ENCODE measurements around the gene IRAG1. TPM values are rescaled to one million over a fixed set of nuclear protein-coding genes. Genes with fewer than 3 reads are reported as not detected.
A peak's percentile ranks its signal among the peaks of the same experiment; 100 is the strongest.

Gene IRAG1
- total and polyA plus RNA-seq, 2 donors = 60.1 to 75.9 TPM

GRCh38 chr11:10653261-10653660, 40.3 kb downstream of the IRAG1 start:
- Histone ChIP-seq H3K27ac (ENCODE audit: low read depth) (no peak overlapping the region), H3K36me3 (ENCODE audit: insufficient read depth) (no peaks in the 10 kb centered on the region), H3K4me3 (ENCODE audit: low read depth, low read length) (no peak overlapping the region), H3K4me1 (ENCODE audit: insufficient read depth) (no peaks in the 10 kb centered on the region)
- DNase-seq (ENCODE audit: extremely low spot score) = no peak
- 62% methylated on average over 2 of the region's 2 CpGs for WGBS

DNA sequence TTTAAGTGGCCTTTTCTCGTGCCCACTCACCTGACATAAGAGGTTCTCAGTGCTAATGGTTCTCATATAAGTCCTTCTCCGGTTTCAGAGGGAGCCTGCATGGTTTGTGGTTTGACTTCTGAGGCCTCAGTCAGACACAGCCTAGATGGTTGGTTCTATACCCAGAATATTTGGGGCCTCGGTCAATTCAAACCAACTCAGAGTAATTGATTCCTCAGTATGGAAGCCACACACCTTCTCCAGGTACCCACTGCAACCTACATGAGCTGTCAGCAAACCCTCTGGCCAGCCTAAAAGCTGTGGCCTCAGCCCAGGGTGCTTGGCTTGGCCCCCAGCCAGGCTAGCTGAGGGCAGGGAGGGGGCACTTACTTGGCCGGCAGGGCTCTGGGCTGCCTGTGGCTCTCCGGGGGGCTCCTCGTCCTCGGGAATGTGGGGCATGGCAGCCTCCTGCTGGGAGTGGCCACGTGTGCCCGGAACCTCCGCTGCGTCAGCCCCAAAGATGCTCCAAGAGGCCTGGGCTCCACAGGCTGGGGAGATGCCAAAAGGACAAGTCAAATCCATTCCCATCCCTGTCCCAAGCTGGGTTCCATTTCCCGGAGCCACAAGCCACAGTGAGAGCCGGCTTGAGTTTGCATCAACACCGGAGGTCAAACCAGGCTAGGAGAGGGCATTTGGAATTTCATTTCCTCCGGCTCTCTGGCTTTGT, 41.7 kb downstream of the IRAG1 start:
- DNase-seq (ENCODE audit: extremely low spot score) = no peak
- WGBS = 62% methylated on average over 15 of the region's 15 CpGs
- Histone ChIP-seq H3K27ac (ENCODE audit: low read depth) (peak overlapping the region; percentile 46), H3K4me3 (ENCODE audit: low read depth, low read length) (no peak overlapping the region), H3K36me3 (ENCODE audit: insufficient read depth) (no peaks in the 10 kb centered on the region), H3K4me1 (ENCODE audit: insufficient read depth) (no peaks in the 10 kb centered on the region)

- no peak for DNase-seq (ENCODE audit: extremely low spot score)
- H3K36me3 ChIP-seq (ENCODE audit: insufficient read depth) = no peaks in the 10 kb centered on the region
- H3K27ac ChIP-seq (ENCODE audit: low read depth) = no peak overlapping the region
- 24% methylated on average over 2 of the region's 2 CpGs for WGBS
- no peaks in the 10 kb centered on the region for H3K4me1 ChIP-seq (ENCODE audit: insufficient read depth)
- H3K4me3 ChIP-seq (ENCODE audit: low read depth, low read length) = no peak overlapping the region
Observed at GRCh38 chr11:10650630-10651029, 42.9 kb downstream of the IRAG1 start.

DNA sequence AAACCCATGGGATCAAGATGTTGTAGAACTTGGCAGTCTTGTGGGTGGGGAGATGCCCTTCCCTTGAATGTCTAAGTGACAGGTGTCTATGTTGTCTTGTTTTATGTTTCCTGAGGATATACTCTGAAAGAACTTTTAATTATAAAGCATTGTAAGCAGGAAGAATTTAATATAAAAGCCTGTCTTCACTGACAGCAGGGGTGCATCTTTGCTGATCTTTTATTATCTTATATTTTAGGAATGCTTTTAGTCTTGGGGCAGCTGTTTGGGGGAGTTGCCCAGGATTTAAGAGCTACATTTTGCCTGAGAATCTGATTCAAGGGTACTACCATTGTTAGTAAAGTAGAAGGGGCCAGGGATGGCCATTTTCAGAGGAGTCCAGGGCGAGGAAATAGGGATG, 43.4 kb downstream of the IRAG1 start:
- DNase-seq (ENCODE audit: extremely low spot score) = no peak
- Histone ChIP-seq H3K4me1 (ENCODE audit: insufficient read depth) (no peaks in the 10 kb centered on the region), H3K27ac (ENCODE audit: low read depth) (no peak overlapping the region), H3K4me3 (ENCODE audit: low read depth, low read length) (no peak overlapping the region), H3K36me3 (ENCODE audit: insufficient read depth) (no peaks in the 10 kb centered on the region)
- 38% methylated on average over 1 of the region's 1 CpG for WGBS

GRCh38 chr11:10648871-10649270, 44.7 kb downstream of the IRAG1 start:
- Histone ChIP-seq H3K36me3 (ENCODE audit: insufficient read depth) (no peaks in the 10 kb centered on the region), H3K4me3 (ENCODE audit: low read depth, low read length) (no peak overlapping the region), H3K4me1 (ENCODE audit: insufficient read depth) (no peaks in the 10 kb centered on the region), H3K27ac (ENCODE audit: low read depth) (no peak overlapping the region)
- 71% methylated on average over 7 of the region's 7 CpGs for WGBS
- no peak for DNase-seq (ENCODE audit: extremely low spot score)

DNA sequence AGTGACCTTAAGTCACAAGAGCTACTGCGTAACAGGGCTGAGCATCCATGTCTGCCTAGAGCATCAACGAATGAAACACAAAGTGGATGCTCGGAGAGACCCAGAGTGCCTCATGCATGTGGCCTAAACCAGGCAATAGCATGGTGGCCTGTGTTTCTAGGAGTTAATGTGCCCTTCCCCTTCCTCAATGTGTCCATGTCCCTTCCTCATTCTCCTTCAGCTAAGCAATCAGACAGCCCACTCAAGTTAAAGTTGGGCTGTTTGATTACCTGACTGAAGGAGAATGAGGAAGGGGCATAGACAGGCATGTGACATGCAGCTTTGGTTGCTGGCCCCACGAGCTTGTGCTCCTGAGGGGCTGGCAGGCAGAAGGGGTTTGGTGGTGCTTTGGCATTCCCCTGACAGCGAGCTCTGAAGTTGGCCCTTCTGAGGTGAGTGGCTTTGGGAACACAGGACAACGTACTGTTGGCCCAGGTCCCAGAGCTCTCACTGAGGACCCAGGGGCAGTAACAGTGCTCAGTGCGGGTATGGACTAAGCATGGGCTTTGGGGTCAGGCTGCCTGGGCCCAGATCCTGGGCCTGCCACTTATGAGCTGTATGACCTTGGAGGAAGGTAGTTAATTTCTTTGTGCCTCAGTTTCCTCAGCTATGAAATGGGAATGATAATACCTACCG, 46.7 kb downstream of the IRAG1 start:
- 84% methylated on average over 8 of the region's 8 CpGs for WGBS
- no peak overlapping the region for H3K4me3 ChIP-seq (ENCODE audit: low read depth, low read length)
- no peak overlapping the region for H3K27ac ChIP-seq (ENCODE audit: low read depth)
- no peaks in the 10 kb centered on the region for H3K36me3 ChIP-seq (ENCODE audit: insufficient read depth)
- DNase-seq (ENCODE audit: extremely low spot score) = no peak
- H3K4me1 ChIP-seq (ENCODE audit: insufficient read depth) = no peaks in the 10 kb centered on the region

DNA sequence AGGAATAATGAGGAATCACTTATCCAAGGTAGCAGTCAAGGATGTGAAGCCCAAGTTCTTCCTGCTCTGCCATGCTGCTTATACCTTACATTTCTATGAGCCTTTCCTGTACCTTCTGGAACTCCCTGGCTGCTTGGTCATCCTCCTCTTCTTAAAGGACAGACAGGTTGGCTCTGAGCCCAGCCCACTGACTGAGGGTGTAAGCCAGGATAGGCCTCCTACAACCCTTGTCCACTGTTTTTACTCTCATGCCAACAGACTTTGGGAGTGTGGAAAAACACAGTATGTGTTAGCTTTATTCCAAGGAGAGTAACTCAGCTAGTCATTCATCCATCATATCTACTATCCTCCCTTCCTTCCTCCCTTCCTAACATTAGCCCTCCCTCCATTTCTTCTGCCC, 47.5 kb downstream of the IRAG1 start:
- Histone ChIP-seq H3K4me3 (ENCODE audit: low read depth, low read length) (no peak overlapping the region), H3K4me1 (ENCODE audit: insufficient read depth) (no peaks in the 10 kb centered on the region), H3K27ac (ENCODE audit: low read depth) (no peak overlapping the region), H3K36me3 (ENCODE audit: insufficient read depth) (no peaks in the 10 kb centered on the region)
- DNase-seq (ENCODE audit: extremely low spot score) = no peak

DNA sequence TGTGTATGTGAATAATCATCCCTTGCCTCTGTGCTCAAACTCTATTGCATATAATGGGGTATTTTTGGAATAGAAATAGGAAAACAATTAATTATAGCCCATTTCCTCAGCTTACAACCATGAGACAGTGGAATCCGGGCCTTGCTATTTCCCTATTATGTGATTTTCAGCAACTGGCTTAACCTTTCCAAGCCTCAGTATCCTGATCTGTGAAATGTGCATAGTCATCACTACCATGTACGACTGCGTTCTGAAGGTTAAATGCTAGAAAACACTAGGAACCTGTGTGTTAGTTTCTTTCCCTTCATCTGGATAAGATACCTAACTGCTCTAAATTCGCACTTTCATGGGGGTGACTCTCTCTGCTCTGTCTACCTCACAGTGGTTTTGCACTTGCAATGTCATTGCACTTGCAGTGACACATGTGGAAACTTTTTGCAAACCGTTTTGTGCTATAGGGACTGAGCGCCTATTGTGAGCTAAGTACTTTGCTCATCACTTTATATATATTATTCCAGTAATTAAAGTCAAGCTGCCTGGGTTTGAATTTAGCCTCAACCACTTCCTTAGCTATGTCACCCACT, 48.3 kb downstream of the IRAG1 start:
- no peak overlapping the region for H3K27ac ChIP-seq (ENCODE audit: low read depth)
- H3K4me1 ChIP-seq (ENCODE audit: insufficient read depth) = no peaks in the 10 kb centered on the region
- DNase-seq (ENCODE audit: extremely low spot score) = no peak
- H3K4me3 ChIP-seq (ENCODE audit: low read depth, low read length) = no peak overlapping the region
- no peaks in the 10 kb centered on the region for H3K36me3 ChIP-seq (ENCODE audit: insufficient read depth)
- 86% methylated on average over 6 of the region's 6 CpGs for WGBS

Small RNAs within 50 kb of the gene (small RNA-seq; reads per million reads assigned to genes)
- gene RF00019 = not detected

Other genes starting within 250 kb of the IRAG1 start
- gene AMPD3, start 238.5 kb downstream of the IRAG1 start, total RNA-seq = 5.2 TPM
- gene AMPD3, start 238.5 kb downstream of the IRAG1 start, polyA plus RNA-seq = 2.4 TPM
- 52.0 TPM for gene RNF141, start 152.6 kb downstream of the IRAG1 start, total RNA-seq
- gene RNF141, start 152.6 kb downstream of the IRAG1 start, polyA plus RNA-seq = 16.4 TPM
- gene LYVE1, start 125.1 kb downstream of the IRAG1 start, total RNA-seq = 141 TPM
- gene LYVE1, start 125.1 kb downstream of the IRAG1 start, polyA plus RNA-seq = 99.9 TPM
- 38.3 TPM for gene CTR9, start 57.5 kb upstream of the IRAG1 start, total RNA-seq
- 18.9 TPM for gene CTR9, start 57.5 kb upstream of the IRAG1 start, polyA plus RNA-seq
- gene EIF4G2, start 115.2 kb upstream of the IRAG1 start, total RNA-seq = 646 TPM
- 381 TPM for gene EIF4G2, start 115.2 kb upstream of the IRAG1 start, polyA plus RNA-seq
- 73.8 TPM for gene ZBED5, start 164.3 kb upstream of the IRAG1 start, total RNA-seq
- gene ZBED5, start 164.3 kb upstream of the IRAG1 start, polyA plus RNA-seq = 29.2 TPM

All from urinary bladder (tissue), 4 donors.